ENCODE measurements around the gene CCDC102B. TPM values are rescaled to one million over a fixed set of nuclear protein-coding genes. Genes with fewer than 3 reads are reported as not detected.

Gene CCDC102B
- total and polyA plus RNA-seq, 2 experiments from 2014 or later, result 1.3 to 2.1 TPM

- no peak overlapping the region for H3K27ac ChIP-seq (ENCODE audit: low read depth)
- H3K4me2 ChIP-seq, result no peak overlapping the region
- H4K20me1 ChIP-seq (replicated peaks; ENCODE audit: insufficient read depth), result no peaks in the 10 kb centered on the region
- H3K4me3 ChIP-seq, result no peak overlapping the region
- ATAC-seq, result no peak
- H3K27ac Mint-ChIP-seq, result no peak overlapping the region
- no peaks in the 10 kb centered on the region for H3K36me3 ChIP-seq (ENCODE audit: insufficient read depth)
- no peaks in the 10 kb centered on the region for H3K4me1 ChIP-seq (ENCODE audit: insufficient read depth)
- no peaks in the 10 kb centered on the region for H3K36me3 Mint-ChIP-seq (ENCODE audit: low read depth)
- no peaks in the 10 kb centered on the region for H3K79me2 ChIP-seq (replicated peaks; ENCODE audit: insufficient read depth)
- H3K4me3 Mint-ChIP-seq, result no peak overlapping the region
- TF ChIP-seq POLR2AphosphoS5 (IDR thresholded peaks at IDR 0.05; ENCODE audit: low read depth) (no peak), CTCF (conservative IDR thresholded peaks at IDR 0.05; ENCODE audit: low read depth in 2 of 2) (no peak), ZNF331 (CRISPR knock-in tag; IDR thresholded peaks at IDR 0.05; ENCODE audit: low read depth) (no peak), CREB1 (CRISPR knock-in tag; IDR thresholded peaks at IDR 0.05; ENCODE audit: low read depth) (no peak), ZNF114 (CRISPR knock-in tag; IDR thresholded peaks at IDR 0.05) (no peak), EZH2 (IDR thresholded peaks at IDR 0.05; ENCODE audit: low read depth, unreplicated experiment) (no peak), STAT1 (IDR thresholded peaks at IDR 0.05; ENCODE audit: unreplicated experiment) (no peak), ZNF462 (CRISPR knock-in tag; IDR thresholded peaks at IDR 0.05) (no peak), ETS1 (IDR thresholded peaks at IDR 0.05) (no peak), REST (IDR thresholded peaks at IDR 0.05; ENCODE audit: unreplicated experiment) (no peak), NANOG (IDR thresholded peaks at IDR 0.05; ENCODE audit: borderline replicate concordance) (no peak), EZH2phosphoT487 (IDR thresholded peaks at IDR 0.05; ENCODE audit: unreplicated experiment) (no peak)
- 0 out of 2 replicates have a peak overlapping the region, but pooled peaks have one; percentile 32 for H2AFZ ChIP-seq
- H3K9me2 ChIP-seq (ENCODE audit: insufficient read depth), result no peaks in the 10 kb centered on the region
- no peak for DNase-seq (ENCODE audit: low spot score)
- H3K27me3 Mint-ChIP-seq (ENCODE audit: insufficient read depth, low read depth, poor library complexity), result no peaks in the 10 kb centered on the region
- H3K4me1 Mint-ChIP-seq, result peaks cover 5% of the 10 kb centered on the region; the same call in 2 of the 3 replicates
- H3K9me3 Mint-ChIP-seq, result no peaks in the 10 kb centered on the region; the same call in 1 of the 3 replicates
- no peaks in the 10 kb centered on the region for H3F3A ChIP-seq (replicated peaks; ENCODE audit: low read depth)
- no peaks in the 10 kb centered on the region for H3K27me3 ChIP-seq (ENCODE audit: insufficient read depth)
Observed at GRCh38 chr18:68783506-68783905, 14.4 kb upstream of the CCDC102B start.
